ENCODE results near the gene PLA2G4E.

DNA sequence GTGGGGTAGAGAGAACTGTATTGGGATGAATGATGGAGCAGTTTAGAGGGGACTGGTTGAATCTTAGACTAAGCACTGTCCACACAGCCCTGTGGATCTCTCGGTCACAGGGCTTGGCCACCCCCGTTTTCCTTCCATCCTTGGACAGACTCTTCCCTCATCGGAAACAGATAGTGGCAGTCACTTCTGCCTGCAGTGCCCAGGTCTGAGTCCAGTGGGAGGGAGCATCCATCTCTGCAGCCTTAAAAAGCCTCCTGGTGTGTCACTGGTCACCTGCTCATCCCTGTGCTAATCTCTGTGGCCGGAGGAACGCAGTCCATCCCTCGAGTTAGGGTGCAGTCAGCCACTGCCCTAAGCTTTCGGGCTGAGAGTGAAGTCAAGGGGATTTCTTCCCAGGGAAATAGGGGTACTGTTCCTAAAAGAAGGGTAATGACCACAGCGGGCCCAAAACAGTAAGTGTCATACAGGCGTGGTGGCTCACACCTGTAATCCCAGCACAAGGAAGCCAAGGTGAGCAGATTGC is 41.5 kb upstream of the PLA2G4E start:
- TF ChIP-seq CTCF (conservative IDR thresholded peaks at IDR 0.05; ENCODE audit: low read depth, low read length) (no peak), EZH2 (IDR thresholded peaks at IDR 0.05; ENCODE audit: low read length, unreplicated experiment) (no peak), EZH2phosphoT487 (IDR thresholded peaks at IDR 0.05; ENCODE audit: borderline replicate concordance, low read length) (no peak)
